Endodermal cell (in vitro differentiated cells): Measurements from ENCODE around the gene HOXA11. TPM values are rescaled to one million over a fixed set of nuclear protein-coding genes. Genes with fewer than 3 reads are reported as not detected.

ENCODE experiments used
- DNase-seq: peaks from one replicate; pipeline ENCODE4 v3.0.0-alpha.2; 2017
- H3K27ac ChIP-seq: 2 replicates; pipeline ENCODE4 v1.5.1; 2013; ENCODE audit warnings: mild to moderate bottlenecking, low read depth, low read length, moderate library complexity
- H3K27me3 ChIP-seq: 2 replicates; pipeline ENCODE4 v1.6.1; 2013; ENCODE audit warnings: mild to moderate bottlenecking, low read length, moderate library complexity; ENCODE audit not compliant: insufficient read depth, control insufficient read depth, poor library complexity, severe bottlenecking
- H3K36me3 ChIP-seq: 2 replicates; pipeline ENCODE4 v1.7.0; 2013; ENCODE audit warnings: mild to moderate bottlenecking, low read length, moderate library complexity; ENCODE audit not compliant: control insufficient read depth, insufficient read depth
- H3K4me1 ChIP-seq: one replicate; pipeline ENCODE4 v1.7.0; 2013; ENCODE audit warnings: low read length; ENCODE audit not compliant: control insufficient read depth, insufficient read depth
- H3K4me3 ChIP-seq: 2 replicates; pipeline ENCODE4 v1.5.1; 2013; ENCODE audit warnings: mild to moderate bottlenecking, low read length, moderate library complexity
- H3K9ac ChIP-seq: 2 replicates; pipeline ENCODE4 v1.6.1; 2013; ENCODE audit warnings: mild to moderate bottlenecking, low read length, moderate library complexity; ENCODE audit not compliant: poor library complexity, severe bottlenecking; ENCODE audit errors: extremely low read depth
- H3K9me3 ChIP-seq: 2 replicates; pipeline ENCODE4 v1.6.1; 2013; ENCODE audit warnings: mild to moderate bottlenecking, low read length, moderate library complexity; ENCODE audit not compliant: control insufficient read depth
- H3K27ac Mint-ChIP-seq: 2 replicates; pipeline ENCODE4 v1.8.0; 2020; ENCODE audit warnings: mixed read lengths
- H3K27me3 Mint-ChIP-seq: 2 replicates; pipeline ENCODE4 v1.8.0; 2021; ENCODE audit warnings: mild to moderate bottlenecking, mixed read lengths; ENCODE audit not compliant: insufficient read depth
- H3K36me3 Mint-ChIP-seq: 2 replicates; pipeline ENCODE4 v1.8.0; 2020; ENCODE audit warnings: low read depth, mixed read lengths
- H3K4me1 Mint-ChIP-seq: 2 replicates; pipeline ENCODE4 v1.8.0; 2020; ENCODE audit warnings: mixed read lengths
- H3K4me3 Mint-ChIP-seq: 2 replicates; pipeline ENCODE4 v1.8.0; 2020; ENCODE audit warnings: mild to moderate bottlenecking, moderate library complexity, mixed read lengths
- H3K9me3 Mint-ChIP-seq: 2 replicates; pipeline ENCODE4 v1.8.0; 2020; ENCODE audit warnings: mild to moderate bottlenecking, mixed read lengths
- CTCF ChIP-seq: fragments of 200-600 bp; sonication (generic); conservative IDR thresholded peaks from 2 replicates; pipeline ENCODE4 v1.5.0; 2021; ENCODE audit warnings: antibody characterized with exemption, mild to moderate bottlenecking
- WGBS, 2 experiments: methylation state at CpG; one replicate each; pipeline versions ENCODE4 v1.1.5 to v1.1.7; 2013; ENCODE audit warnings: missing lambda C conversion rate in 2 of 2, mixed read lengths in 1 of 2; ENCODE audit not compliant: insufficient coverage in 1 of 2, insufficient read length in 1 of 2; 5-methylcytosine and 5-hydroxymethylcytosine counted together
- total RNA-seq, 2 donors: library from RNA; stranded (reverse); fragmentation: NEBNext Ultra II Directional in 1 of 2; extraction: Animal tissue kit (Norgen Biotek cat#: 25700) in 1 of 2; gene quantifications; 2 replicates in 1 of 2; 3 replicates in 1 of 2; pipeline ENCODE4 v1.2.1, GENCODE V29; 2021

The HOXA11 gene
- total RNA-seq, 2 donors from 2014 or later: not detected

- H3K4me3 ChIP-seq: no peak overlapping the region
- H3K9me3 Mint-ChIP-seq: no peaks in the 10 kb centered on the region
- peaks cover 99% of the 10 kb centered on the region for H3K27me3 Mint-ChIP-seq
- no peak overlapping the region for H3K27ac Mint-ChIP-seq
- H3K4me3 Mint-ChIP-seq: no peak overlapping the region
- H3K9me3 ChIP-seq: no peaks in the 10 kb centered on the region
- H3K27me3 ChIP-seq: peaks cover 100% of the 10 kb centered on the region
- H3K36me3 Mint-ChIP-seq: no peaks in the 10 kb centered on the region
- H3K9ac ChIP-seq: no peak overlapping the region
- no peak overlapping the region for H3K27ac ChIP-seq
- peaks cover 2% of the 10 kb centered on the region for H3K4me1 Mint-ChIP-seq
- no peak for DNase-seq
- TF ChIP-seq CTCF: no peak
- H3K36me3 ChIP-seq: no peaks in the 10 kb centered on the region
- H3K4me1 ChIP-seq: no peaks in the 10 kb centered on the region
Observed at GRCh38 chr7:27223941-27224575, 39.0 kb upstream of the HOXA11 start.

- peaks cover 98% of the 10 kb centered on the region for H3K27me3 ChIP-seq
- Mint-ChIP-seq H3K9me3 (no peaks in the 10 kb centered on the region), H3K4me3 (no peak overlapping the region), H3K36me3 (no peaks in the 10 kb centered on the region), H3K27me3 (peaks cover 99% of the 10 kb centered on the region), H3K27ac (no peak overlapping the region), H3K4me1 (peaks cover 2% of the 10 kb centered on the region)
- no peak overlapping the region for H3K27ac ChIP-seq
- no peak for TF ChIP-seq CTCF
- H3K4me1 ChIP-seq: no peaks in the 10 kb centered on the region
- no peaks in the 10 kb centered on the region for H3K36me3 ChIP-seq
- H3K4me3 ChIP-seq: no peak overlapping the region
- no peak for DNase-seq
- no peaks in the 10 kb centered on the region for H3K9me3 ChIP-seq
- H3K9ac ChIP-seq: no peak overlapping the region
- WGBS, 2 experiments: 87 to 92% methylated on average over 2 to 3 of the region's 3 CpGs
Observed at GRCh38 chr7:27221201-27221797, 36.3 kb upstream of the HOXA11 start.

- Mint-ChIP-seq H3K27ac (no peak overlapping the region), H3K27me3 (peaks cover 99% of the 10 kb centered on the region), H3K9me3 (no peaks in the 10 kb centered on the region), H3K36me3 (no peaks in the 10 kb centered on the region), H3K4me1 (peaks cover 2% of the 10 kb centered on the region), H3K4me3 (no peak overlapping the region)
- Histone ChIP-seq H3K4me3 (no peak overlapping the region), H3K9me3 (no peaks in the 10 kb centered on the region), H3K36me3 (no peaks in the 10 kb centered on the region), H3K27me3 (peaks cover 98% of the 10 kb centered on the region), H3K4me1 (no peaks in the 10 kb centered on the region), H3K9ac (no peak overlapping the region), H3K27ac (no peak overlapping the region)
- TF ChIP-seq CTCF: no peak
- DNase-seq: peak; percentile 60
- 81 to 95% methylated on average over 37 to 45 of the region's 45 CpGs for WGBS, 2 experiments
Observed at GRCh38 chr7:27220440-27220955, 35.5 kb upstream of the HOXA11 start.
